Measurements from ENCODE around the gene PKM. TPM values are rescaled to one million over a fixed set of nuclear protein-coding genes. Genes with fewer than 3 reads are reported as not detected.

PKM gene
- total RNA-seq, 4 donors from 2014 or later = 343 to 646 (median 543) TPM

- peaks cover 0 to 61% of the 10 kb centered on the region in 2 donors for H3K36me3 ChIP-seq
- no peak for ATAC-seq
- H3K27me3 ChIP-seq = no peaks in the 10 kb centered on the region
Observed at GRCh38 chr15:72239652-72240051, 8.7 kb upstream of the PKM start.

GRCh38 chr15:72238586-72238985, 7.6 kb upstream of the PKM start:
- Histone ChIP-seq H3K27me3 (no peaks in the 10 kb centered on the region), H3K36me3 (peaks cover 0 to 50% of the 10 kb centered on the region in 2 donors), H3K9me3 (no peaks in the 10 kb centered on the region), H3K4me1 (peaks cover 0 to 8% (median 4%) of the 10 kb centered on the region in 3 donors), H3K27ac (no peak overlapping the region), H3K4me3 (no peak overlapping the region)
- 95 to 100% methylated on average over 1 to 3 of the region's 3 CpGs for WGBS, 2 donors (ENCODE audit: low coverage in 1 of 2)
- no peak for ATAC-seq
- no peak for TF ChIP-seq CTCF (IDR thresholded peaks at IDR 0.05)
- no peak for TF ChIP-seq EP300 (IDR thresholded peaks at IDR 0.05)

More at GRCh38 chr15:72239652-72240051, 8.7 kb upstream of the PKM start:
- Histone ChIP-seq H3K9me3 (no peaks in the 10 kb centered on the region), H3K4me3 (no peak overlapping the region), H3K4me1 (peaks cover 0 to 8% (median 4%) of the 10 kb centered on the region in 3 donors), H3K27ac (no peak overlapping the region)
- no peak for TF ChIP-seq CTCF (IDR thresholded peaks at IDR 0.05)
- TF ChIP-seq POLR2AphosphoS5 (IDR thresholded peaks at IDR 0.05) = no peak
- no peak for TF ChIP-seq EP300 (IDR thresholded peaks at IDR 0.05)
- no peak for TF ChIP-seq POLR2A (IDR thresholded peaks at IDR 0.05)

- H3K27ac ChIP-seq = peak overlapping the region in 3 of 4 donors; percentile 16 to 46 (median 43)
- no peak for TF ChIP-seq EP300 (IDR thresholded peaks at IDR 0.05)
- TF ChIP-seq POLR2AphosphoS5 (IDR thresholded peaks at IDR 0.05) = no peak
- TF ChIP-seq POLR2A (IDR thresholded peaks at IDR 0.05) = no peak
- no peak for TF ChIP-seq CTCF (IDR thresholded peaks at IDR 0.05)
- no peak overlapping the region for H3K4me3 ChIP-seq
- H3K9me3 ChIP-seq = no peaks in the 10 kb centered on the region
- H3K4me1 ChIP-seq = peaks cover 0 to 10% (median 4%) of the 10 kb centered on the region in 3 donors
- H3K27me3 ChIP-seq = no peaks in the 10 kb centered on the region
- peaks cover 0 to 43% of the 10 kb centered on the region in 2 donors for H3K36me3 ChIP-seq
- peak; percentile 6 for ATAC-seq
- WGBS, 2 donors (ENCODE audit: low coverage in 1 of 2) = 78 to 100% methylated on average over 1 of the region's 1 CpG
Observed at GRCh38 chr15:72237853-72238224, 6.8 kb upstream of the PKM start.

- TF ChIP-seq POLR2AphosphoS5 (IDR thresholded peaks at IDR 0.05) (no peak), CTCF (IDR thresholded peaks at IDR 0.05) (no peak), POLR2A (IDR thresholded peaks at IDR 0.05) (no peak), EP300 (IDR thresholded peaks at IDR 0.05) (no peak)
- 23 to 43% methylated on average over 1 to 3 of the region's 3 CpGs for WGBS, 2 donors (ENCODE audit: low coverage in 1 of 2)
Observed at GRCh38 chr15:72237029-72237852, 6.3 kb upstream of the PKM start.

More at GRCh38 chr15:72237029-72237852, 6.3 kb upstream of the PKM start:
- ATAC-seq = peak; percentile 94
- no peaks in the 10 kb centered on the region for H3K27me3 ChIP-seq
- no peaks in the 10 kb centered on the region for H3K9me3 ChIP-seq
- no peak overlapping the region for H3K4me3 ChIP-seq
- peaks cover 0 to 37% of the 10 kb centered on the region in 2 donors for H3K36me3 ChIP-seq
- peaks cover 0 to 16% (median 8%) of the 10 kb centered on the region in 3 donors for H3K4me1 ChIP-seq
- peak overlapping the region in 3 of 4 donors; percentile 1 to 44 (median 16) for H3K27ac ChIP-seq

All from gastroesophageal sphincter (tissue), 4 donors.